ENCODE results near the gene PKHD1.

DNA sequence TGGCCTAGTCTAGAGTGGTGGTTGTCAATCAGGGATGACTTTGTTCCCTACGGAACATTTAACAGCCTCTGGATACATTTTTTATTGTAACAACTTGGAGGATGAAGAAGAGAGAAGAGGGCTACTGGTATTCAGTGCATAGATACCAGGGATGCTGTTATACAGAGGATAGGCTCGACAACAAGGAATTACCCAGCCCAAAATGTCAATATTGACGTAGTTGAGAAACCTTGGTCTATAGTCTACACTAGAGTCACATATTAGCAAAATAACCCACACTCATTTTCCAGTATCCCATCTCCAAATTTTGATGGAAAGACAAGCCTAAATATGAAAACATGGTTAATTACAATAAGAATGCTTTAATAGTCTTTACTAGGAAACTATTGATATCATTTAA, 195.1 kb downstream of the PKHD1 start:
- no peak for TF ChIP-seq SOX6 (IDR thresholded peaks at IDR 0.05)
- no peak for TF ChIP-seq SOX6 (CRISPR knock-in tag; IDR thresholded peaks at IDR 0.05)
- no peak for TF ChIP-seq SP2 (CRISPR knock-in tag; IDR thresholded peaks at IDR 0.05)
- no peak for TF ChIP-seq TCF7L2 (IDR thresholded peaks at IDR 0.05; ENCODE audit: low read depth, low read length)
- no peak for TF ChIP-seq ATF2 (CRISPR knock-in tag; IDR thresholded peaks at IDR 0.05)
- TF ChIP-seq, protein P1, sequence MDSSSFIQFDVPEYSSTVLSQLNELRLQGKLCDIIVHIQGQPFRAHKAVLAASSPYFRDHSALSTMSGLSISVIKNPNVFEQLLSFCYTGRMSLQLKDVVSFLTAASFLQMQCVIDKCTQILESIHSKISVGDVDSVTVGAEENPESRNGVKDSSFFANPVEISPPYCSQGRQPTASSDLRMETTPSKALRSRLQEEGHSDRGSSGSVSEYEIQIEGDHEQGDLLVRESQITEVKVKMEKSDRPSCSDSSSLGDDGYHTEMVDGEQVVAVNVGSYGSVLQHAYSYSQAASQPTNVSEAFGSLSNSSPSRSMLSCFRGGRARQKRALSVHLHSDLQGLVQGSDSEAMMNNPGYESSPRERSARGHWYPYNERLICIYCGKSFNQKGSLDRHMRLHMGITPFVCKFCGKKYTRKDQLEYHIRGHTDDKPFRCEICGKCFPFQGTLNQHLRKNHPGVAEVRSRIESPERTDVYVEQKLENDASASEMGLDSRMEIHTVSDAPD (CRISPR knock-in tag; IDR thresholded peaks at IDR 0.05), result no peak

Data from HepG2 (cell line).